GM19328 (cell line): Measurements from ENCODE around the gene OR6X1.

Experiments
- ATAC-seq: cut with Tn5 transposase; IDR thresholded peaks from one replicate; pipeline ENCODE4 v1.9.1; 2021; ENCODE audit warnings: mild to moderate bottlenecking, moderate library complexity; ENCODE audit not compliant: unreplicated experiment

The OR6X1 gene

GRCh38 chr11:123754101-123754568 lies at the start of gene OR6X1:
TSS of gene OR6X1 (minus strand) at chr11:123754518. CDS start at chr11:123754518, 0 bp downstream.
- ATAC-seq = no peak

- ATAC-seq = no peak
These were observed 47.4 kb upstream of the OR6X1 start for GRCh38 chr11:123801765-123802164.

- ATAC-seq = no peak
These were observed 45.7 kb upstream of the OR6X1 start for GRCh38 chr11:123800036-123800435.

GRCh38 chr11:123799438-123799837 lies 45.1 kb upstream of the OR6X1 start:
- ATAC-seq = no peak

- ATAC-seq = no peak
These were observed 44.4 kb upstream of the OR6X1 start for GRCh38 chr11:123798513-123799252.

GRCh38 chr11:123798079-123798478 lies 43.8 kb upstream of the OR6X1 start:
- ATAC-seq = no peak

GRCh38 chr11:123797541-123797940 lies 43.2 kb upstream of the OR6X1 start:
- no peak for ATAC-seq

GRCh38 chr11:123797114-123797513 lies 42.8 kb upstream of the OR6X1 start:
- ATAC-seq = no peak

- no peak for ATAC-seq
These were observed 41.9 kb upstream of the OR6X1 start for GRCh38 chr11:123796226-123796625.

- no peak for ATAC-seq
These were observed 29.2 kb upstream of the OR6X1 start for GRCh38 chr11:123783536-123783935.

GRCh38 chr11:123778511-123778910 lies 24.2 kb upstream of the OR6X1 start:
- no peak for ATAC-seq

- no peak for ATAC-seq
These were observed 21.6 kb upstream of the OR6X1 start for GRCh38 chr11:123775715-123776549.

- ATAC-seq = no peak
These were observed 21.0 kb upstream of the OR6X1 start for GRCh38 chr11:123775289-123775688.

GRCh38 chr11:123773959-123774358 lies 19.6 kb upstream of the OR6X1 start:
- ATAC-seq = no peak

- no peak for ATAC-seq
These were observed 18.7 kb upstream of the OR6X1 start for GRCh38 chr11:123773026-123773425.

- ATAC-seq = no peak
These were observed 17.3 kb upstream of the OR6X1 start for GRCh38 chr11:123771664-123772063.

GRCh38 chr11:123770712-123771111 lies 16.4 kb upstream of the OR6X1 start:
- ATAC-seq = no peak

GRCh38 chr11:123765601-123766000 lies 11.3 kb upstream of the OR6X1 start:
- no peak for ATAC-seq

GRCh38 chr11:123762422-123762821 lies 8.1 kb upstream of the OR6X1 start:
- no peak for ATAC-seq

GRCh38 chr11:123760894-123761293 lies 6.6 kb upstream of the OR6X1 start:
- peak; percentile 69 for ATAC-seq

- no peak for ATAC-seq
These were observed 3.7 kb upstream of the OR6X1 start for GRCh38 chr11:123757976-123758375.

- no peak for ATAC-seq
These were observed 1.5 kb upstream of the OR6X1 start for GRCh38 chr11:123755813-123756212.
